Bronchial epithelial cell (primary cell): ENCODE data around the gene CD82. TPM values are rescaled to one million over a fixed set of nuclear protein-coding genes. Genes with fewer than 3 reads are reported as not detected.

Experiments used
- DNase-seq: peaks from one replicate; pipeline ENCODE4 v3.0.0-alpha.2; 2010; ENCODE audit warnings: low read depth
- FAIRE-seq: peaks from 2 replicates; lab custom pipeline; 2011; peaks lifted over from hg19 to GRCh38; lab: Jason Lieb, UNC
- H3K27me3 ChIP-seq: 2 replicates; pipeline ENCODE4 v1.5.1; 2011; ENCODE audit warnings: low read length; ENCODE audit not compliant: control insufficient read depth, insufficient read depth
- H3K36me3 ChIP-seq: 2 replicates; pipeline ENCODE4 v1.5.1; 2011; ENCODE audit warnings: low read length; ENCODE audit not compliant: control insufficient read depth, insufficient read depth
- H3K4me3 ChIP-seq: 2 replicates; pipeline ENCODE4 v1.5.1; 2011; ENCODE audit warnings: mild to moderate bottlenecking, low read depth, low read length, control low read depth
- CTCF ChIP-seq: IDR thresholded peaks from 2 replicates; pipeline ENCODE4 v1.5.1; 2011; ENCODE audit warnings: mild to moderate bottlenecking, moderate library complexity, low read length, control low read depth, inconsistent platforms; ENCODE audit not compliant: insufficient read depth, severe bottlenecking
- total RNA-seq: library from RNA; depleted of rRNA; stranded (reverse); fragments of >200 nt; gene quantifications from 2 replicates; pipeline ENCODE4 v1.2.1, GENCODE V29; 2014

Gene CD82
- total RNA-seq, 1 donor from 2014 or later = 48.7 TPM

GRCh38 chr11:44535191-44535980 lies 30.1 kb upstream of the CD82 start:
- FAIRE-seq (no peak), DNase-seq (no peak)
- TF ChIP-seq CTCF = no peak

GRCh38 chr11:44536788-44537516 lies 28.5 kb upstream of the CD82 start:
- Histone ChIP-seq H3K27me3 (peaks cover 3% of the 10 kb centered on the region), H3K36me3 (no peaks in the 10 kb centered on the region), H3K4me3 (no peak overlapping the region)
- DNase-seq (no peak), FAIRE-seq (no peak)
- TF ChIP-seq CTCF = no peak

More at GRCh38 chr11:44535191-44535980, 30.1 kb upstream of the CD82 start:
- H3K4me3 ChIP-seq = no peak overlapping the region
- H3K36me3 ChIP-seq = no peaks in the 10 kb centered on the region
- peaks cover 3% of the 10 kb centered on the region for H3K27me3 ChIP-seq

GRCh38 chr11:44537679-44538078 lies 27.8 kb upstream of the CD82 start:
- FAIRE-seq = no peak
- Histone ChIP-seq H3K4me3 (no peak overlapping the region), H3K27me3 (peaks cover 3% of the 10 kb centered on the region), H3K36me3 (no peaks in the 10 kb centered on the region)
- DNase-seq = no peak
- TF ChIP-seq CTCF = no peak

GRCh38 chr11:44538375-44539054 lies 26.9 kb upstream of the CD82 start:
- FAIRE-seq (no peak), DNase-seq (peak; percentile 43)
- H3K4me3 ChIP-seq = no peak overlapping the region
- H3K27me3 ChIP-seq = peaks cover 3% of the 10 kb centered on the region
- TF ChIP-seq CTCF = peak; percentile 97
- no peaks in the 10 kb centered on the region for H3K36me3 ChIP-seq

GRCh38 chr11:44539971-44540370 lies 25.5 kb upstream of the CD82 start:
- Histone ChIP-seq H3K27me3 (no peaks in the 10 kb centered on the region), H3K36me3 (no peaks in the 10 kb centered on the region), H3K4me3 (no peak overlapping the region)
- FAIRE-seq = no peak
- TF ChIP-seq CTCF = no peak
- no peak for DNase-seq
